Measurements from ENCODE around the gene LZTS3. TPM values are rescaled to one million over a fixed set of nuclear protein-coding genes. Genes with fewer than 3 reads are reported as not detected.

LZTS3 gene
- total and polyA plus RNA-seq, 2 of the 13 experiments (the other 11 are each of a cell fraction or from before 2014, with no cell fraction given) = 10.1 to 31.3 TPM

GRCh38 chr20:3168079-3168828 lies 5.1 kb downstream of the LZTS3 start (continued):
- TF ChIP-seq ZNF407 (CRISPR knock-in tag; IDR thresholded peaks at IDR 0.05; ENCODE audit: not compliant biosample characterization) = peak; percentile 72
- no peak for TF ChIP-seq ZNF512 (CRISPR knock-in tag; IDR thresholded peaks at IDR 0.05)
- peak; percentile 75; the same call in 1 of the 2 replicates for TF ChIP-seq KDM5B (CRISPR knock-in tag; IDR thresholded peaks at IDR 0.05; ENCODE audit: borderline replicate concordance)
- peak; percentile 76 for TF ChIP-seq FOXA3 (CRISPR knock-in tag; IDR thresholded peaks at IDR 0.05)
- peak; percentile 94 for TF ChIP-seq ZGPAT (CRISPR knock-in tag; IDR thresholded peaks at IDR 0.05)
- no peak for TF ChIP-seq LCORL (IDR thresholded peaks at IDR 0.05)
- TF ChIP-seq LCORL (CRISPR knock-in tag; IDR thresholded peaks at IDR 0.05) = peak; percentile 97
- TF ChIP-seq MAFK (conservative IDR thresholded peaks at IDR 0.05 in 1 of 2, IDR thresholded peaks at IDR 0.05 in 1 of 2; ENCODE audit: low read length in 2 of 2) = no peak
- TF ChIP-seq AGO2 (optimal IDR thresholded peaks at IDR 0.05; ENCODE audit: low read depth, low read length) = no peak
- TF ChIP-seq SNAPC2 (CRISPR knock-in tag; IDR thresholded peaks at IDR 0.05) = peak; percentile 38; the same call in 1 of the 2 replicates
- 0 out of 2 replicates have a peak, but pooled peaks have one; percentile 52 for TF ChIP-seq ZNF782 (CRISPR knock-in tag; IDR thresholded peaks at IDR 0.05; ENCODE audit: borderline replicate concordance)
- TF ChIP-seq CREM (IDR thresholded peaks at IDR 0.05) = no peak
- TF ChIP-seq CREM (CRISPR knock-in tag; IDR thresholded peaks at IDR 0.05) = no peak; the same call in 1 of the 2 replicates
- TF ChIP-seq SKIL (CRISPR knock-in tag; IDR thresholded peaks at IDR 0.05; ENCODE audit: borderline replicate concordance) = peak; percentile 14; the same call in 1 of the 2 replicates
